B cell (primary cell): ENCODE data around the gene PIGR. TPM values are rescaled to one million over a fixed set of nuclear protein-coding genes. Genes with fewer than 3 reads are reported as not detected.

Experiments
- ATAC-seq: fragments of 200-7000 bp; cut with Tn5 transposase; one replicate; pipeline ENCODE4 v1.10.0; 2021; ENCODE audit warnings: low read depth, mild to moderate bottlenecking, moderate number of reproducible peaks, moderate library complexity
- CTCF ChIA-PET: fragments of 350-600 bp; sonication (Branson Sonifier 250); formaldehyde crosslinking; loops from one replicate; lab custom pipeline; 2021; ENCODE audit warnings: antibody characterized with exemption, inconsistent platforms; lab: Charles Lee
- POLR2A ChIA-PET: fragments of 350-600 bp; sonication (Branson Sonifier 250); formaldehyde crosslinking; loops from one replicate; lab custom pipeline; 2021; ENCODE audit warnings: antibody characterized with exemption; lab: Charles Lee
- DNase-seq: peaks from one replicate; pipeline ENCODE4 v3.0.0; 2013
- H2AFZ ChIP-seq: 2 replicates; pipeline ENCODE4 v1.6.1; 2012; ENCODE audit warnings: mild to moderate bottlenecking, low read depth, low read length; ENCODE audit not compliant: insufficient read depth, poor library complexity, severe bottlenecking
- H3K27ac ChIP-seq, 2 donors: 1 replicate in 1 of 2; 2 replicates in 1 of 2; pipeline ENCODE4 v1.5.1; 2012 to 2013; ENCODE audit warnings: low read length in 2 of 2, mild to moderate bottlenecking in 2 of 2, moderate library complexity in 1 of 2
- H3K27me3 ChIP-seq, 4 experiments: fragments of 200-600 bp in 1 of 4; sonication (generic) in 1 of 4; replicated peaks in 1 of 4; 1 replicate in 2 of 4; 2 replicates in 2 of 4; pipeline versions ENCODE4 v1.6.1 to v1.7.0; 2013 to 2016; ENCODE audit warnings: low read length in 3 of 4, mild to moderate bottlenecking in 2 of 4, mixed read lengths in 1 of 4, moderate library complexity in 1 of 4; ENCODE audit not compliant: insufficient read depth in 4 of 4, control insufficient read depth in 3 of 4; ENCODE audit errors: control extremely low read depth in 1 of 4
- H3K36me3 ChIP-seq, 2 experiments: replicated peaks in 1 of 2; 1 replicate in 1 of 2; 2 replicates in 1 of 2; pipeline versions ENCODE4 v1.6.1 to v1.7.1; 2013; ENCODE audit warnings: low read length in 1 of 2; ENCODE audit not compliant: insufficient read depth in 2 of 2, control insufficient read depth in 1 of 2; ENCODE audit errors: control extremely low read depth in 1 of 2, extremely low read depth in 1 of 2
- H3K4me1 ChIP-seq, 2 donors: fragments of 200-600 bp in 1 of 2; sonication (generic) in 1 of 2; 1 replicate in 1 of 2; 2 replicates in 1 of 2; pipeline versions ENCODE4 v1.5.1 to v1.6.1; 2013 to 2017; ENCODE audit warnings: low read length in 2 of 2; ENCODE audit not compliant: control insufficient read depth in 2 of 2, insufficient read depth in 2 of 2
- H3K4me2 ChIP-seq: replicated peaks from 2 replicates; pipeline ENCODE3; 2012; ENCODE audit warnings: mild to moderate bottlenecking, low read depth, low read length; ENCODE audit not compliant: poor library complexity, severe bottlenecking
- H3K4me3 ChIP-seq, 5 experiments: fragments of 200-600 bp in 1 of 5; sonication (generic) in 1 of 5; 1 replicate in 3 of 5; 2 replicates in 2 of 5; pipeline versions ENCODE4 v1.5.1 to v1.7.0; 2011 to 2016; ENCODE audit warnings: low read length in 4 of 5, mild to moderate bottlenecking in 4 of 5, low read depth in 2 of 5, control low read depth in 1 of 5, moderate library complexity in 1 of 5; ENCODE audit not compliant: insufficient read depth in 1 of 5; ENCODE audit errors: control extremely low read depth in 1 of 5, extremely low read depth in 1 of 5
- H3K79me2 ChIP-seq: fragments of 200-600 bp; sonication (generic); one replicate; pipeline ENCODE4 v1.6.0; 2016; ENCODE audit warnings: low read length; ENCODE audit not compliant: control insufficient read depth, insufficient read depth
- H3K9ac ChIP-seq: fragments of 200-600 bp; sonication (generic); 2 replicates; pipeline ENCODE4 v1.6.1; 2017; ENCODE audit warnings: mild to moderate bottlenecking, low read length, moderate library complexity
- H3K9me3 ChIP-seq, 3 donors: one replicate each; pipeline versions ENCODE4 v1.6.1 to v1.7.1; 2013; ENCODE audit warnings: low read length in 2 of 3; ENCODE audit not compliant: control insufficient read depth in 2 of 3, insufficient read depth in 1 of 3; ENCODE audit errors: control extremely low read depth in 1 of 3
- H4K20me1 ChIP-seq: 2 replicates; pipeline ENCODE4 v1.6.0; 2012; ENCODE audit warnings: mild to moderate bottlenecking, low read length; ENCODE audit not compliant: insufficient read depth, control insufficient read depth, poor library complexity, severe bottlenecking
- H3K27ac Mint-ChIP-seq: one replicate; pipeline ENCODE4 v1.8.0; 2021; ENCODE audit warnings: mixed read lengths
- H3K27me3 Mint-ChIP-seq: one replicate; pipeline ENCODE4 v1.8.0; 2021; ENCODE audit warnings: mixed read lengths
- H3K4me1 Mint-ChIP-seq: one replicate; pipeline ENCODE4 v1.8.0; 2021; ENCODE audit warnings: mixed read lengths
- H3K4me3 Mint-ChIP-seq: one replicate; pipeline ENCODE4 v1.8.0; 2021; ENCODE audit warnings: mixed read lengths
- H3K9me3 Mint-ChIP-seq: one replicate; pipeline ENCODE4 v1.8.0; 2022; ENCODE audit warnings: mixed read lengths; ENCODE audit not compliant: insufficient read depth
- EZH2 ChIP-seq: IDR thresholded peaks from 2 replicates; pipeline ENCODE4 v1.6.1; 2012; ENCODE audit warnings: borderline replicate concordance, low read depth, mild to moderate bottlenecking, moderate library complexity, low read length; ENCODE audit not compliant: insufficient read depth, poor library complexity, severe bottlenecking
- WGBS: methylation state at CpG from one replicate; pipeline ENCODE4 v1.1.5; 2013; ENCODE audit warnings: missing lambda C conversion rate; ENCODE audit not compliant: insufficient coverage; 5-methylcytosine and 5-hydroxymethylcytosine counted together
- intact Hi-C: fragments of 100-400 bp; cut with micrococcal nuclease; formaldehyde crosslinking; loops from one replicate; pipeline ENCODE4 v1.10.0; 2022
- polyA plus RNA-seq: library from polyadenylated mRNA; depleted of rRNA; stranded (reverse); fragments of >200 nt; gene quantifications from 2 replicates; pipeline ENCODE4 v1.2.3, GENCODE V29; 2012
- total RNA-seq, 2 donors: library from RNA; stranded (reverse); fragments of 120-200 nt in 1 of 2; gene quantifications; 1 replicate in 1 of 2; 2 replicates in 1 of 2; pipeline versions ENCODE4 v1.2.3 to v1.2.4, GENCODE V29; 2013 to 2022
- TF ChIP-seq, protein P1 (sequence below): fragments of 200-600 bp; IDR thresholded peaks from one replicate; pipeline ENCODE4 v1.8.0; 2022; ENCODE audit warnings: antibody characterized with exemption, mild to moderate bottlenecking

PIGR gene
- total and polyA plus RNA-seq, 2 donors (not counting 1 experiment from before 2014, with no cell fraction given) = 0.31 to 1.1 TPM

DNA sequence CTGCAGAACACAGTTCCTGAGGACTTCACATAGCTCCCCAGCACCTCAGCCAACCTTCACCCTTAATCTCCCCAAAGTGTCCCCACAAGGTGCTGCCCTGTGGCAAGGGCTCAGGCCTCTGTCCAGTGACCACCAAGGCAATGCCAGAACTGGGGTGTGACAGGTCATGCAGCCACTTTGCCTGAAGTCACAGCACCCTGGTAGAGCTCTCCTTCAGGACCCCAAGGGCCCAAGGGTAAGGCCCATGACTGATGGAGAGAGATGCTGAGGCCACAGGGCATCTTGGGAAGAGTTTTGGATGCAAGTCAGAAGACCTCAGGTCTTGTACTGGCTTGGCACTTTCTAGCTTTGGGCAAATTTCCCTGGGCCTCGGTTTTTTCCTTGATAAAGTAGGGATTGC lies 23.7 kb downstream of the PIGR start:
- Mint-ChIP-seq H3K4me3 (no peak overlapping the region), H3K9me3 (no peaks in the 10 kb centered on the region), H3K27ac (no peak overlapping the region), H3K27me3 (no peaks in the 10 kb centered on the region), H3K4me1 (peaks cover 31% of the 10 kb centered on the region)
- CTCF ChIA-PET = interaction anchor here (0.7 to 13.0 kb wide), 10 partner anchors 9 to 310 kb away, joined by 3 to 723 read pairs (median 14); partner anchors contain the start of gene EIF2D
- peak overlapping the region; percentile 96 for H3K9ac ChIP-seq
- TF ChIP-seq, protein P1, sequence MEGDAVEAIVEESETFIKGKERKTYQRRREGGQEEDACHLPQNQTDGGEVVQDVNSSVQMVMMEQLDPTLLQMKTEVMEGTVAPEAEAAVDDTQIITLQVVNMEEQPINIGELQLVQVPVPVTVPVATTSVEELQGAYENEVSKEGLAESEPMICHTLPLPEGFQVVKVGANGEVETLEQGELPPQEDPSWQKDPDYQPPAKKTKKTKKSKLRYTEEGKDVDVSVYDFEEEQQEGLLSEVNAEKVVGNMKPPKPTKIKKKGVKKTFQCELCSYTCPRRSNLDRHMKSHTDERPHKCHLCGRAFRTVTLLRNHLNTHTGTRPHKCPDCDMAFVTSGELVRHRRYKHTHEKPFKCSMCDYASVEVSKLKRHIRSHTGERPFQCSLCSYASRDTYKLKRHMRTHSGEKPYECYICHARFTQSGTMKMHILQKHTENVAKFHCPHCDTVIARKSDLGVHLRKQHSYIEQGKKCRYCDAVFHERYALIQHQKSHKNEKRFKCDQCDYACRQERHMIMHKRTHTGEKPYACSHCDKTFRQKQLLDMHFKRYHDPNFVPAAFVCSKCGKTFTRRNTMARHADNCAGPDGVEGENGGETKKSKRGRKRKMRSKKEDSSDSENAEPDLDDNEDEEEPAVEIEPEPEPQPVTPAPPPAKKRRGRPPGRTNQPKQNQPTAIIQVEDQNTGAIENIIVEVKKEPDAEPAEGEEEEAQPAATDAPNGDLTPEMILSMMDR = no peak
- TF ChIP-seq EZH2 = no peak
- ATAC-seq = no peak
- 13% methylated on average over 1 of the region's 1 CpG for whole genome bisulfite sequencing
- peaks cover 3 to 32% of the 10 kb centered on the region in 2 experiments for H3K36me3 ChIP-seq
- H3K9me3 ChIP-seq = no peaks in the 10 kb centered on the region
- H3K27ac ChIP-seq = peak overlapping the region; percentile 88 to 96
- peaks cover 31% of the 10 kb centered on the region for H4K20me1 ChIP-seq
- intact Hi-C loops = loop anchor here (1.0 to 5.0 kb wide), 3 partner anchors 8 to 575 kb away; partner anchors contain the start of genes CR1, PFKFB2 and YOD1
- H3K79me2 ChIP-seq = peaks cover 99% of the 10 kb centered on the region
- H3K4me1 ChIP-seq = peaks cover 61 to 65% of the 10 kb centered on the region in 2 donors
- peak overlapping the region; percentile 69 to 99 (median 84) for H3K4me3 ChIP-seq
- DNase-seq = no peak
- POLR2A ChIA-PET = interaction anchor here (0.9 to 4.2 kb wide), 8 partner anchors 9 to 399 kb away, joined by 3 to 81 read pairs (median 6); partner anchors contain the start of genes CD55 and EIF2D
- H2AFZ ChIP-seq = no peak overlapping the region
- H3K4me2 ChIP-seq = peak overlapping the region; percentile 81
- no peaks in the 10 kb centered on the region for H3K27me3 ChIP-seq

DNA sequence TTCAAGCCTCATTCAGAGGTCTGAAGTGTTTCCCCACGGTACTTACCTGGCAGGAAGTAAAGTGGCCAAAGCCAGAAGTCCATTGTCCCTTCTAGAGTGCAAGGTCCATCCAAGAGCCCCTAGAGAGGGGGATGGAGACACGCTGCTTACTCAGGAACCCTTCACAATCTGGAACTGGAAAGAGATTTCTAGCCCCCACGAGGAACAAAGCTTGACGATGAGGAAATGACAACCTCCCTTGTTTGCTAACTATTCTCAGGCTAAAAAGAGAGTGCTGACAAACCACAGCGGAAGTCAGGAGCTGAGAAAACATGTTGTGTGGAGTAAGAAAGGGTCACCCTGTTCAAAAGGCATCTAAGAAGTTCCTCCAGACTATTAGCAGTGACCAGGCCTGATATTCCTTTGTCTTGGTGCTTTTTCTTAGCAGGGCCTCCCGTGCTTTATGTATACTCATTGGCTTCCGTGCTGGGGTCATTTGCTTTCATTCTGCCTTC lies 24.4 kb downstream of the PIGR start, which contains the start of gene FCMR:
FCMR (minus strand) TSS at position 170 of the 494 bp plus-strand sequence; CDS start at position 83, 87 bp downstream.
- H3K4me1 ChIP-seq = peaks cover 61 to 65% of the 10 kb centered on the region in 2 donors
- TF ChIP-seq, protein P1 = no peak
- TF ChIP-seq EZH2 = no peak
- Mint-ChIP-seq H3K27ac (no peak within 1 kb of the TSS), H3K4me1 (peaks cover 33% of the 10 kb centered on the region), H3K27me3 (no peaks in the 10 kb centered on the region), H3K9me3 (no peaks in the 10 kb centered on the region), H3K4me3 (no peak within 1 kb of the TSS)
- no peaks in the 10 kb centered on the region for H3K9me3 ChIP-seq
- ChIA-PET CTCF (interaction anchor here (0.9 to 13.0 kb wide), 14 partner anchors 9 to 578 kb away, joined by 3 to 723 read pairs (median 8); no protein-coding TSS in a partner anchor), POLR2A (interaction anchor here (1.0 to 4.2 kb wide), 6 partner anchors 10 to 309 kb away, joined by 3 to 81 read pairs (median 10); partner anchors contain the start of gene EIF2D)
- H3K9ac ChIP-seq = peak within 1 kb of the TSS; percentile 96
- peaks cover 99% of the 10 kb centered on the region for H3K79me2 ChIP-seq
- peak within 1 kb of the TSS; percentile 69 to 99 (median 84) for H3K4me3 ChIP-seq
- peak; percentile 18 for ATAC-seq
- H2AFZ ChIP-seq = peak within 1 kb of the TSS; percentile 43
- H3K27ac ChIP-seq = peak within 1 kb of the TSS; percentile 88 to 96
- peak; percentile 77 for DNase-seq
- peaks cover 3 to 39% of the 10 kb centered on the region in 2 experiments for H3K36me3 ChIP-seq
- no peaks in the 10 kb centered on the region for H3K27me3 ChIP-seq
- intact Hi-C loops = loop anchor here (1.0 to 5.0 kb wide), 3 partner anchors 8 to 575 kb away; partner anchors contain the start of genes CR1, PFKFB2 and YOD1
- peak within 1 kb of the TSS; percentile 81 for H3K4me2 ChIP-seq
- H4K20me1 ChIP-seq = peaks cover 38% of the 10 kb centered on the region
- 3% methylated on average over 3 of the region's 7 CpGs for WGBS
